ENCODE results near the gene ADAM22.

The ADAM22 gene

DNA sequence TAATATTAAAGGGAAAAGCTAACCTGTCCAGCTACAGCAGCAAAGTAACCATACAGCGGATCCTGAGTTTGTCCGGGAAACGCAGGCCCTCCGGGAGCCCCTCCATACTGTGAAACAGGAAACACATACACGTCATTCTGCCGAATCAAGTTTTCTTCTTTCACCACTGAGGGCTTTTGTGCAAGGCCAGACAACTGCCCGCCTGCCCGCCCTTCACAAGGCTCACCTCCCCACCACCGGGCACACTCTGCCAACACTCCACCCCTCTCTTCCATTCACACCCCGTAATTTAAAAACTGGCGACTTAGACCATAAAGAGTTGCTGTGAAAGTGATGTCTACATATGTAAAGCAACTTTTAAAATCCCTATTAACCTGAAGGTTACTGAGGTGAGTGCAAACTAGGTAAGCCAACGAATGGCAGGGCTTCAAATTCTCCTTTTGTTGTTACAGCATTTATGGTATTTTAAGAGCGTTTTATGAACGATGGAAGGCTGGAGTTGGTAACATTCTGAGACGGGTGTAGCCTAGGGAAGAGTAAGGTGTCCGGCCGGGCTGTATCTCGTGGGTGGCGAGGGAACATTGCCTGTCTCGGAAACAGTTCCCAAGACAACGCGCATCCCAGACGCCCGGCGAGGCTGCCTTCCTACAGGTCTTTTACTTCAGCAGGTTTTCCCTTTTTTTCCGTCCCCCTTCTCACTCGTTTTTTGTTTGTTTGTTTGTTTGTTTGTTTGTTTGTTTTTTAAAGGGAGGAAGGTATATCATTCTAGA, 285.0 kb downstream of the ADAM22 start:
- no peak for FAIRE-seq

DNA sequence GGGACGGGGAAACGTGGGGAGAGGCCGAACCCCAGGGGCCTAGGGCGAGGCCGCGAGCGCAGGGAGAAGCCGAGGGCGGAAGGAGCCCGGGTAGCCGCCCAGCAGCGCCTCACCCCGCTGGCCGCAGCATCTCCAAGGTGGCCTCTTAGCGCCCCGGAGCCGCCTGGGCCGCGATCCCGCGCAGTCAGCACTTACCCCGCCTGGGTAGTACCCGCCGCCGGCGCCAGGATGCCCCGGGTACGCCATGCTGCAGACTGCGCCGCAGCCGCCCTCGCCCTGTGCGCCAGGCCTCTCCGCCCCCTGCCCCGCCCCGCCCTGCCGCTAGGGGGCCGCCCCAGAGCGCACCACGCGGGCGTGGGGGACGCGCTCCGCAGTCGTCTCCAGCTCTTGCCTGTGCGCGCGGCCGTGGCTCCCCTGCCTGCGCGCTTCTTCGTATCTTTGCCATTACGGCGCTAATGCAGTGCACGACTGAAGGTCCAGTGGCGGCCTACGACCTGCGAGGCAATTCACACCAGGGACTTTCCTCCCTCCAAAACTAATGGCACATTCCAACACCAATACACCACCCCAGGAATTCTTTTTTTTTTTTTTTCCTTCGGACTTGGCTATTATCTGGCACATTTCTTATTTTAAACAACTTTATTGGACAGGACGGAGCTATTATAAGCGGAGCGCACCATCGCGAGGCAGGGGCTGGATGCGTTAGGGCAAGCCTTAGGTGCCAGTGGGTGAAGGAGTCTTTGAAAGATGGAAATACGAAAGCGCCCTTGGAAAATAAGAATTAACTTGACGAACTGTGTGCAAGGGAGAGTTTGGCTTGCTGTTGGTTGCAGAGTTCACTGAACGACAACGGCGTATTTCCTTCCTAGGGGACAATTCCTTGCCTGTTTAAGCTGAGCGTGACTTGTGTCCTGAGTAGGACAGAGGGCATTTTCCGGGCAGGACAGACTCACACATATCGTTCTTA, 286.0 kb downstream of the ADAM22 start, which contains the start of gene SRI:
Gene SRI (minus strand): TSS at position 258 of the 967 bp plus-strand sequence. CDS start 12 bp downstream, at position 246.
- no peak for FAIRE-seq

DNA sequence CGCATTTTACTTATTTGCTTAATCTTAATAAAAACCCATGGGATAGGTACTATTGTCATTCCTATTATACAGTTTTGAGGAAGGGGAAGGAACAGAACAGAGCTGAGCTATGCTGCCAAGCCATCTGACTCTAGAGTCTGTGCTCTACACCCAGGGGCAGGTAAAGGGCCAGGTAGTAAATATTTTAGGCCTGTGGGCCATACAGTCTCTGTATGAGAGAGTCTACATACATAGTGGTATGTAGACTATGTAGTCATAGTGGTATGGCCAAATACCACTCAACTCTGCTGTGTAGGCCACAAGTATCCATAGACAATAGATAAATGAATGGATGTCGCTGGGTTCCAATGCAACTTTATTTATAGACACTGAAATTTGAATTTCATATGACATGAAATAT, 289.2 kb downstream of the ADAM22 start:
- FAIRE-seq: no peak

DNA sequence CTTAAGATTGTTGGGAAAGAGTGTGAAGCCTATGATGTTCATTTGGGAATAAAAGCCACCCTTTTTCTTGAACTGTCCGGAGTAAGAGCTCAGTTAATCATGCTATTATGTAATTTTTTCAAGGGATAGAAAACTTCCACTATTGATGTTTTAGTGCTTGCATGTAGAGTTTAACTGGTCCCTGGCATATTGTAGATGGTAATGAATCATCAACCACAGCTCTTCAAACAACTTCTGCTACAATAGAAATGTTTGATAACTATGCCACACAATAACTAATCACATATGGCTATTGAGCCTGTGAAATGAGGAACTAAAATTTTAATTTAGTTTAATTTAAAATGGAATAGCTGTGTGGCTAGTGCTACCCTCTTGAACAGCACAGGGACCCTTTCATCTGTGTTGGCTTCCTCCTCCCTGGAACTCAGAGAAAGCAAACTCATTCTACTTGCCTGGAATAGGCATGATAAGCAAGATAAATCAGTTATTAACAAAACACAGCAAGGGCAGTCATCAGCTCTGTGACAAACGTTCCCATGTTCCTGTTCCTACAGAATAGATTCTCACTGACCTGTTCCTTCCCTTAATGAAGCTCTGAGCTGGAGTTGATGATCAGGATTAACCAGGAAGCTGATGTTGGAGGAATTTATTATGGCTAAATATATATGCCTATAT, 290.7 kb downstream of the ADAM22 start:
- FAIRE-seq: no peak

DNA sequence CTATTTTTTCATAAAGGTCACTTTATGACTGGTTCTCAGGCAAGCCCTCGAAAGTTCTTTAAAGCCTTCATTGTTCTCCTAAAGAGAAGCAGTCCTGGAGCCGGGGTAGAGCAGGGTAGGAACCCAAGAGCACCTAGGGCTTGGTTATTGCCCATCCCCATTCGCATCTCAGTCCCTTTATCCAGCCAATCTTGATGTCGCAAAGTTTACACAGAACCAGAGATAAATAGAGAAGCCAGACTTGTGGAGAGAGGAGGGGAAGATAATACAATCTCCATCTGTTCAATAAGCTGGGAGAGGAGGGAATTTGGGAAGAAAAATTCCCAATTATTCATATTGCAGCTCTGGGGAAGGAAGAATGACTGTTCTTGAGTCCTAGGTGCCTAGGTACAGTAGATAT, 292.1 kb downstream of the ADAM22 start:
- FAIRE-seq: no peak

DNA sequence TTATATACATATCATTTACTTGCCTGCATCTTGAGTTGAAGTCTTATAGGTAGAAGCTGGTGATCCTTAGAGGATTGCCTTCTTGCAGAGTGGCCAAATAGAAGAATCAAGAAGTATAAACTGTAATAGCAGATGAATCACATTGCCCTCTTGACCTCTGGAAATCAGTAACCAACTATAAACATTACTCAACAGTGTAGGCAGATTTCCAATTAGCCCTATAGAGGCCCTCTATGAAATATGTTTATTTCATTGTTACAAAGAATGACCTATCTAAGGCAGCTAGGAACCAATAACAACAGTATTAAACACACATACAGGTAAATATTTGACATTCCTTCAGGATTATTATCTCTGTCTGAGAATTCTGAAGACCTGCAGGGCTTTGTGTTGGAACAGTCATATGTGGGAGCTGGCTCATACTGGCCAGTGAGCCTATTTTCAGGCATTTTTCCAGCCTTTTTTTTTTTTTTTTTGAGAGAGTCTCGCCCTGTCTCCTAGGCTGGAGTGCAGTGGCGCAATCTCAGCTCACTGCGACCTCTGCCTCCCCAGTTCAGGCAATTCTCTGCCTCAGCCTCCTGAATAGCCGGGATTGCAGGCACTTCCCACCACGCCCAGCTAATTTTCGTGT, 292.9 kb downstream of the ADAM22 start:
- no peak for FAIRE-seq

- FAIRE-seq: no peak
Measured at GRCh38 chr7:88229302-88229995, 295.4 kb downstream of the ADAM22 start.

DNA sequence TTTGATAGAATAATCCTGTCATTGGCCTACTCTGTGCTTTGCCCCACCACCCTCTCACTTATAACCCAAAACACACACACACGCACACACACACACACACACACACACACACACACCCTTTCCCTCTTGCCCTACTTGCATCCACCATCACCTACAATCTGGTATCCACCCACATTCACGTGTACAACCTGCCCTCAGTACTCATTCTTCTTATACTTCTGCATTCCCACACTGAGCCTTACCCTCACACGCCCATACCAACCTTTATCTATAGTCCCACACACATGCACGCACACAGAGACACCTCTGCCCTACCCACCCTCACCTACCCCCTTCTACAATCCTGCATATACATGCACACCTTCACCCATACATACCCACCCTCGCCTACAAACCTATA, 296.6 kb downstream of the ADAM22 start:
- FAIRE-seq: no peak

DNA sequence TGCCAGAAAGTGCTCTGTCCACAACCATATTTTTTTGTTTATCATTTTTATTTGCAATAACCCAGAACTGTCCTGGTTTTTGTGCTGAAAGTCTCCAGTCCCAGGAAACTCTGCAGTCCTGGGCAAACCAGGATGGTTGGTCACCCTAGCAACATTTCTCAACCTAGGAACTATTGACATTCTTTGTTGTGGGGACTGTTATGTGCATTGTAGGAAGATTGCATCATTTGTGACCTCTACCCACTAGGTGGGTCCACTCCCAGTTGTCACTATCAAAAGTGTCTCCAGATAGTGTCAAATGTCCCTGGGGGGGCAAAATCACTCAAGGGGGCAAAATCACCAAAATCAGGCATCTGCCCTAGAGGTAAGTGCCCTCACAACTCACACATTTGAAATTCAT, 299.8 kb downstream of the ADAM22 start:
- no peak for FAIRE-seq

DNA sequence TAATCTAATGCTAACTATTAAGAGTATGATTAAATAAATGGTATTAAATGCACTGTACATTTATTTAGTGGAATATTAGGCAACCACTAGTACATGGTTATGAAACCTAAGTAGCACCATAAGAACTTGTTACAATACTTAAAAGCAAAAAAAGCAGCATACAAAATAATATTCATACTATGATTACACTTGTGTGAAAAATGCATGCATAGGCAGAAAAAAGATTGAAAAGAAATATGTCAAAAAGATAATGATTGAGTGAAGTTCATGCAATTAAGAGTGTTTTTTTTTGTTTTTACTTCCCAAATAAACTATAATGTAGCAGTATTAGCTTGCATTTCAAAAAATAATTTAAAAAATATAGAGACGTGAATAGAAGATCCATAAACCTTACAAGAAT, 305.8 kb downstream of the ADAM22 start:
- no peak for FAIRE-seq

DNA sequence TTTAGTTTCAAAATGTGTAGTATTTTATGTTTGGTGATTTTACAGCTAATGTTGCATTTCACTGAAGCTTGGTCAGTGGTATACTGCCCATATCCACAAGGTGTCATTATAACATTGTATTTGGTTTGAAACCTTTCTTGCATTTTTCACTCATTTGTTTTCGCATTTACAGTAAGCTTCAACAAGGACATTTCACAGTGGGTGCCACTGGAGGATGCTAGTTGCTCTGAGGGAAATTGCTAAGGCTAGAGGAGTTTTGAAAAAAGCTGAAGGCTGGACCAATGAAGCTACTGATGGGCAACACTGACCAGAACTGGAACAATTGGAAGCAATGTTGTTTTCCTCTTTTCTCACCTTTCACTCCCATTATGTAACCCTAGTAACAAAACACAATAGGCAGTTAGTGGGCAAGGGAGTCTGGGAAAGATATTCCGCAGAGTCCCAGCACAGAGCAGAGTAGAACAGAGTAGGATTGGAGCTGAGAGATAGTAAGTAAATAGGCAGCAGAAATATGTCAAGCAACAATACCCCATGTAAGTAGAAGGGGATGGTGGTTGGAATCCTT, 309.4 kb downstream of the ADAM22 start:
- FAIRE-seq: peak; percentile 92

DNA sequence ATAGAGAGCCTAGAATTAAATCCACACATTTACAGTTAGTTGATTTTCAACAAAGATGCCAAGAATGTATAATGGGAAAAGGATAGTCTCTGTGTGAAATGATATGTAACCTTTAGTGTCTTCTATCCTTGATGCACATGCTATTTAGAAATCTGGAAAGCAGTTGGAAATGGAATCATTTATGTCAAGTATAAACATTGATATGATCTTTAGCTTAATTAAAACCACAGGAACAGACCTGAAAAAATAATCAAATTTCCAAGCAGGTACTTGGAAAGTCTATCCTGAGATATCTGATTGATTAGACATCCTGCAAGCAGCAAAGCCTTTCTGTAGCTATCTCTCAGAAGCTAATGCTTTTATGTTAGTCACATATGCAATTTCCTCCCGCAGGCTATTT, 310.2 kb downstream of the ADAM22 start:
- no peak for FAIRE-seq
